GM21619 (cell line): ENCODE measurements around the gene ZFAND4.
"Not testable (repeated sequence)": the region's sequence is repeated elsewhere in the genome, so short reads cannot be mapped to it uniquely, and the experiment has no call there.

Source experiments
- ATAC-seq: cut with Tn5 transposase; IDR thresholded peaks from one replicate; pipeline ENCODE4 v1.9.1; 2021; ENCODE audit not compliant: unreplicated experiment

The ZFAND4 gene

GRCh38 chr10:45644527-45644926, 28.0 kb downstream of the ZFAND4 start:
- ATAC-seq, result no peak

- no peak for ATAC-seq
These were observed 31.6 kb downstream of the ZFAND4 start for GRCh38 chr10:45640941-45641340.

GRCh38 chr10:45640049-45640448, 32.5 kb downstream of the ZFAND4 start:
- no peak for ATAC-seq

GRCh38 chr10:45627412-45628048, 45.0 kb downstream of the ZFAND4 start:
- no peak for ATAC-seq

GRCh38 chr10:45625879-45626278, 46.7 kb downstream of the ZFAND4 start:
- ATAC-seq, result no peak

GRCh38 chr10:45624724-45625123, 47.8 kb downstream of the ZFAND4 start:
- ATAC-seq, result no peak

GRCh38 chr10:45614869-45615268, 57.7 kb downstream of the ZFAND4 start:
- ATAC-seq, result no peak

GRCh38 chr10:45612741-45613140, 59.8 kb downstream of the ZFAND4 start:
- ATAC-seq, result no peak

- ATAC-seq, result no peak
These were observed 64.5 kb downstream of the ZFAND4 start for GRCh38 chr10:45608052-45608451.

- ATAC-seq, result no peak
These were observed 65.3 kb downstream of the ZFAND4 start for GRCh38 chr10:45607276-45607675.

GRCh38 chr10:45602836-45603235, 69.7 kb downstream of the ZFAND4 start:
- ATAC-seq, result no peak

- ATAC-seq, result no peak
These were observed 70.4 kb downstream of the ZFAND4 start for GRCh38 chr10:45602082-45602730.

GRCh38 chr10:45601254-45601930, 71.2 kb downstream of the ZFAND4 start:
- ATAC-seq, result not testable (repeated sequence)

- ATAC-seq, result not testable (repeated sequence)
These were observed 72.0 kb downstream of the ZFAND4 start for GRCh38 chr10:45600337-45601253.

GRCh38 chr10:45599646-45600045, 72.9 kb downstream of the ZFAND4 start:
- ATAC-seq, result no peak

- no peak for ATAC-seq
These were observed 73.5 kb downstream of the ZFAND4 start for GRCh38 chr10:45599021-45599603.

- ATAC-seq, result no peak
These were observed 76.0 kb downstream of the ZFAND4 start for GRCh38 chr10:45596526-45596925.

- peak; percentile 89 for ATAC-seq
These were observed 78.1 kb downstream of the ZFAND4 start for GRCh38 chr10:45594276-45595157.

- ATAC-seq, result no peak
These were observed 78.7 kb downstream of the ZFAND4 start for GRCh38 chr10:45593938-45594275.

- no peak for ATAC-seq
These were observed 79.6 kb downstream of the ZFAND4 start for GRCh38 chr10:45592926-45593325.
